Lower lobe of right lung (tissue), 2 donors: ENCODE measurements around the gene SLC39A11. TPM values are rescaled to one million over a fixed set of nuclear protein-coding genes. Genes with fewer than 3 reads are reported as not detected.

Source experiments
- ATAC-seq, 2 donors: fragments of 200-7000 bp; cut with Tn5 transposase; one replicate each; pipeline ENCODE4 v1.9.1; 2020 to 2022; ENCODE audit warnings: mild to moderate bottlenecking in 2 of 2, moderate library complexity in 2 of 2
- DNase-seq: peaks from one replicate; pipeline ENCODE4 v3.0.0-alpha.2; 2020
- H3K27ac ChIP-seq: fragments of 200-600 bp; one replicate; pipeline ENCODE4 v1.8.0; 2022
- H3K27me3 ChIP-seq: fragments of 200-600 bp; one replicate; pipeline ENCODE4 v1.8.0; 2022; ENCODE audit warnings: low read depth
- H3K36me3 ChIP-seq: fragments of 200-600 bp; one replicate; pipeline ENCODE4 v1.8.0; 2022; ENCODE audit warnings: mild to moderate bottlenecking
- H3K4me1 ChIP-seq: fragments of 200-600 bp; one replicate; pipeline ENCODE4 v1.8.0; 2022
- H3K4me3 ChIP-seq: fragments of 200-600 bp; one replicate; pipeline ENCODE4 v1.8.0; 2022; ENCODE audit warnings: mild to moderate bottlenecking
- H3K9me3 ChIP-seq: fragments of 200-600 bp; one replicate; pipeline ENCODE4 v1.8.0; 2022
- CTCF ChIP-seq: fragments of 200-600 bp; IDR thresholded peaks from one replicate; pipeline ENCODE4 v1.8.0; 2022; ENCODE audit warnings: antibody characterized with exemption, mild to moderate bottlenecking
- intact Hi-C: fragments of 100-400 bp; cut with DNase I; formaldehyde crosslinking; loops from one replicate; pipeline ENCODE4 v1.11.0; 2022
- total RNA-seq: library from RNA; stranded (reverse); fragmentation: NEBNext Ultra II Directional; extraction: Animal tissue kit (Norgen Biotek cat#: 25700); gene quantifications from one replicate; pipeline ENCODE4 v1.2.1, GENCODE V29; 2021
- donor health status: DM: no; HTN: yes; CAD: no; lungs with severe emphysema.

Gene SLC39A11
- total RNA-seq, 1 donor from 2014 or later = 39.7 TPM

DNA sequence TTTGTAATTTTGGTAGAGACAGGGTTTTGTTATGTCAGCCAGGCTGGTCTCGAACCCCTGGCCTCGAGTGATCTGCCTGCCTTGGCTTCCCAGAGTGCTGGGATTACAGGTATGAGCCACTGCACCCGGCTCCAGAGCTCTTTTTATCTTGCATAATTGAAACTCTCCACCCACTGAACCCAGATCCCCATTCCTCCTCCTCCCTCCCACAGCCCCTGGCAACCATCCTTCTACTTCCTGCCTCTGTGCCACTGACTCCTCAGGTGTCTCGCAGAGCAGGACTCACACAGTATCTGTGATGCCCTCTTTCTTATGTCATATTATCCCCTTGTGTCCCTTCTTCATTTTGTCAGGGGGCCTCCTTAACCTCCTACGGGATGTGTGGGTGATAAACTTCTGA is 340.7 kb downstream of the SLC39A11 start:
- no peak for ATAC-seq

DNA sequence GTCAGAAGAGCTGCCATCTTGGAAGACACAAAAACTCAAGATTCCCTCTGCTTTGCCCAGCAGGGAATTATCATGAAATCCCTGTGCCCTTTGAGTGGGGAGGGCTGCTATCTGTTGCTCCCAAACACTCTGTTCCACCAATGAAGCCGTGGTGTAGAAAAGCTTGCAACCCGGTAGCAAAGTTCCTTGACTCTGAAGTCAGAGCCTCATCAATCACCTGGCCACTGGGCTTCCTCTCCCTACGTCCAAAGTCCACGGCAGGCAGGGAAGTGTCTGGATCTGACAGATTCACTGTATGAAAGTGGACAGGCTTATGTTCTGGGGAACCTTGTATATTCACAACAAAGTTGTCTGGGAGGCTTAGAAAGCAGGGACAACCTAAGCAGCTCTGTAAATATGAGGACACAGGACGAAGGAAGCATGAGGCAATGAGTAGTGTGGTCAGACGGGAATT is 343.3 kb downstream of the SLC39A11 start:
- intact Hi-C loops = no loop called here
- TF ChIP-seq CTCF = no peak
- H3K4me1 ChIP-seq = no peaks in the 10 kb centered on the region
- H3K9me3 ChIP-seq = no peaks in the 10 kb centered on the region
- no peak overlapping the region for H3K4me3 ChIP-seq
- no peaks in the 10 kb centered on the region for H3K36me3 ChIP-seq
- no peak overlapping the region for H3K27ac ChIP-seq
- ATAC-seq (no peak), DNase-seq (no peak)
- no peaks in the 10 kb centered on the region for H3K27me3 ChIP-seq

More for the DNA sequence above, 340.7 kb downstream of the SLC39A11 start:
- Histone ChIP-seq H3K27me3 (no peaks in the 10 kb centered on the region), H3K27ac (no peak overlapping the region), H3K9me3 (no peaks in the 10 kb centered on the region), H3K4me3 (no peak overlapping the region), H3K4me1 (no peaks in the 10 kb centered on the region), H3K36me3 (no peaks in the 10 kb centered on the region)
- intact Hi-C loops = no loop called here
- TF ChIP-seq CTCF = no peak
- no peak for DNase-seq

DNA sequence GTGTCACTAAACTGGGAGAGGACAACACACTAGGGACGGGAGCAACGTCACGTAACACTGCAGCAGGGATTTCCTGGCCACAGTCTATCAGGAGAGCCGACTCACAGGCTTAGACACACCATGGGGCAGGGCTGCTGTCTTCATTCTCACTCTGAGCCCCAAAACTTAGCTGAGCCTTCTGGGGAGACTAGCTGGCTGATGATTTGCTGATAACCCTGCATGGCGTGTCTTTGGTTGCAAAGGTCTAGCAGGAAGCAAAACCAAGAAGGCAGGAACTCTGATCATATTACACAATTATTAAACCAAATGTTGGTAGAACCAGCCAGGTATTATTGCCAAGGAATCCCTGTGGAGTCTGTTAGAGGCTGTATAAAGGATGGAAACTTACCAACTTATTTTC is 345.0 kb downstream of the SLC39A11 start:
- no peaks in the 10 kb centered on the region for H3K27me3 ChIP-seq
- H3K4me1 ChIP-seq = no peaks in the 10 kb centered on the region
- no peak for DNase-seq
- ATAC-seq = no peak
- H3K36me3 ChIP-seq = no peaks in the 10 kb centered on the region
- H3K27ac ChIP-seq = no peak overlapping the region
- H3K4me3 ChIP-seq = no peak overlapping the region
- no peak for TF ChIP-seq CTCF
- intact Hi-C loops = no loop called here
- no peaks in the 10 kb centered on the region for H3K9me3 ChIP-seq

- Histone ChIP-seq H3K4me3 (no peak overlapping the region), H3K27me3 (no peaks in the 10 kb centered on the region), H3K9me3 (no peaks in the 10 kb centered on the region), H3K27ac (no peak overlapping the region), H3K36me3 (no peaks in the 10 kb centered on the region), H3K4me1 (no peaks in the 10 kb centered on the region)
- DNase-seq = no peak
- intact Hi-C loops = no loop called here
- no peak for ATAC-seq
- TF ChIP-seq CTCF = no peak
These were observed 347.2 kb downstream of the SLC39A11 start for GRCh38 chr17:72745241-72745640.

GRCh38 chr17:72743037-72743467 is 349.4 kb downstream of the SLC39A11 start:
- no peak overlapping the region for H3K4me3 ChIP-seq
- no peaks in the 10 kb centered on the region for H3K36me3 ChIP-seq
- no peaks in the 10 kb centered on the region for H3K4me1 ChIP-seq
- TF ChIP-seq CTCF = no peak
- intact Hi-C loops = no loop called here
- DNase-seq (no peak), ATAC-seq (no peak)
- H3K27me3 ChIP-seq = no peaks in the 10 kb centered on the region
- H3K27ac ChIP-seq = no peak overlapping the region
- H3K9me3 ChIP-seq = no peaks in the 10 kb centered on the region

GRCh38 chr17:72737151-72737690 is 355.3 kb downstream of the SLC39A11 start:
- Histone ChIP-seq H3K36me3 (peaks cover 3% of the 10 kb centered on the region), H3K9me3 (no peaks in the 10 kb centered on the region), H3K27ac (no peak overlapping the region), H3K27me3 (no peaks in the 10 kb centered on the region), H3K4me3 (no peak overlapping the region), H3K4me1 (no peaks in the 10 kb centered on the region)
- ATAC-seq (no peak), DNase-seq (no peak)
- intact Hi-C loops = no loop called here
- TF ChIP-seq CTCF = no peak
